Suprapubic skin (tissue), 3 donors: Measurements from ENCODE around the gene LARP1.

ENCODE experiments used
- POLR2A ChIP-seq, 2 donors: fragments of 450-650 bp; IDR thresholded peaks; one replicate each; pipeline ENCODE4 v1.6.1; 2017; ENCODE audit warnings: antibody characterized with exemption in 2 of 2, mild to moderate bottlenecking in 2 of 2, moderate library complexity in 2 of 2
- TF ChIP-seq, protein P1 (sequence below), 2 donors: fragments of 200-600 bp in 1 of 2; fragments of 450-650 bp in 1 of 2; sonication (generic) in 1 of 2; IDR thresholded peaks; one replicate each; pipeline ENCODE4 v1.5.1; 2016 to 2019; ENCODE audit warnings: antibody characterized with exemption in 2 of 2, mild to moderate bottlenecking in 1 of 2, moderate library complexity in 1 of 2

DNA sequence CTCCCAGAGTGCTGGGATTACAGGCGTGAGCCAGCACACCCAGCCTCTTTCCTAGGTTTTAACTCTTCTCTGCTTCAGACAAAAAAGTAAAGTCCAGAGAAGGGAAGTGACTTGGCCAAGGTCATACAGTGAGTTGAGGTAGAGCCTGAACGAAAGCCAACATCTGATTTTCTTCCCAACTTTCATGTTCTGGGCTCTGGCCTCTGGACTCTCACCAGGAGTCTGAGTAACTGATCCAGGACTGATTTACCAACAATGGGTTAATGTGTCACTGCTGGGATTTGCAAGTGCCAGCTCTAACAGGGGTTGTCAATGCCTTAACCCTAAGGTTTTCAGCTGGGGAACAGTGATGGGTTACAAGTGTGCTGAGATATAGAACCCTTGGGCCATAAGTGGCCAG, 32.2 kb upstream of the LARP1 start:
- TF ChIP-seq, protein P1, sequence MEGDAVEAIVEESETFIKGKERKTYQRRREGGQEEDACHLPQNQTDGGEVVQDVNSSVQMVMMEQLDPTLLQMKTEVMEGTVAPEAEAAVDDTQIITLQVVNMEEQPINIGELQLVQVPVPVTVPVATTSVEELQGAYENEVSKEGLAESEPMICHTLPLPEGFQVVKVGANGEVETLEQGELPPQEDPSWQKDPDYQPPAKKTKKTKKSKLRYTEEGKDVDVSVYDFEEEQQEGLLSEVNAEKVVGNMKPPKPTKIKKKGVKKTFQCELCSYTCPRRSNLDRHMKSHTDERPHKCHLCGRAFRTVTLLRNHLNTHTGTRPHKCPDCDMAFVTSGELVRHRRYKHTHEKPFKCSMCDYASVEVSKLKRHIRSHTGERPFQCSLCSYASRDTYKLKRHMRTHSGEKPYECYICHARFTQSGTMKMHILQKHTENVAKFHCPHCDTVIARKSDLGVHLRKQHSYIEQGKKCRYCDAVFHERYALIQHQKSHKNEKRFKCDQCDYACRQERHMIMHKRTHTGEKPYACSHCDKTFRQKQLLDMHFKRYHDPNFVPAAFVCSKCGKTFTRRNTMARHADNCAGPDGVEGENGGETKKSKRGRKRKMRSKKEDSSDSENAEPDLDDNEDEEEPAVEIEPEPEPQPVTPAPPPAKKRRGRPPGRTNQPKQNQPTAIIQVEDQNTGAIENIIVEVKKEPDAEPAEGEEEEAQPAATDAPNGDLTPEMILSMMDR (IDR thresholded peaks at IDR 0.05), result no peak
- no peak for TF ChIP-seq POLR2A (IDR thresholded peaks at IDR 0.05)
